ENCODE results near the gene DND1.
"Not testable (repeated sequence)": the region's sequence is repeated elsewhere in the genome, so short reads cannot be mapped to it uniquely, and the experiment has no call there.

The DND1 gene

GRCh38 chr5:140671472-140672125 lies 1.8 kb downstream of the DND1 start:
- DNase-seq: no peak

- not testable (repeated sequence) for DNase-seq
Measured at GRCh38 chr5:140671035-140671434, 2.3 kb downstream of the DND1 start.

- peak; percentile 97 for DNase-seq
Measured at GRCh38 chr5:140664359-140665119, 8.8 kb downstream of the DND1 start, which contains the start of gene WDR55. Gene WDR55, plus strand, starts transcription at chr5:140664904. Its CDS starts 9 bp downstream, at chr5:140664913.

GRCh38 chr5:140664030-140664358 lies 9.4 kb downstream of the DND1 start:
- DNase-seq: no peak

GRCh38 chr5:140660371-140660770 lies 13.0 kb downstream of the DND1 start:
- not testable (repeated sequence) for DNase-seq

- no peak for DNase-seq
Measured at GRCh38 chr5:140658870-140659269, 14.5 kb downstream of the DND1 start.

GRCh38 chr5:140647042-140647419 lies 26.3 kb downstream of the DND1 start:
- DNase-seq: no peak

GRCh38 chr5:140642718-140643117 lies 30.7 kb downstream of the DND1 start:
- no peak for DNase-seq

- no peak for DNase-seq
Measured at GRCh38 chr5:140641716-140642115, 31.7 kb downstream of the DND1 start.

GRCh38 chr5:140639148-140639981 lies 34.0 kb downstream of the DND1 start, which contains the start of gene TMCO6:
Gene TMCO6, plus strand, starts transcription at chr5:140639451. Its CDS starts 77 bp downstream, at chr5:140639528.
- DNase-seq: peak; percentile 99

GRCh38 chr5:140638898-140639147 lies 34.6 kb downstream of the DND1 start:
- DNase-seq: not testable (repeated sequence)

- DNase-seq: peak; percentile 35
Measured at GRCh38 chr5:140637371-140638100, 35.8 kb downstream of the DND1 start.

- DNase-seq: no peak
Measured at GRCh38 chr5:140635291-140636257, 37.8 kb downstream of the DND1 start.

- DNase-seq: no peak
Measured at GRCh38 chr5:140634103-140634502, 39.3 kb downstream of the DND1 start.

GRCh38 chr5:140633501-140633900 lies 39.9 kb downstream of the DND1 start:
- peak; percentile 73 for DNase-seq

- peak; percentile 91 for DNase-seq
Measured at GRCh38 chr5:140633021-140633471, 40.3 kb downstream of the DND1 start, which contains the start of gene CD14. Gene CD14, minus strand, starts transcription at chr5:140633175. Its CDS starts 104 bp downstream, at chr5:140633071.

GRCh38 chr5:140632366-140633020 lies 40.9 kb downstream of the DND1 start:
- DNase-seq: peak; percentile 81

- DNase-seq: no peak
Measured at GRCh38 chr5:140631831-140632365, 41.5 kb downstream of the DND1 start.

- DNase-seq: peak; percentile 90
Measured at GRCh38 chr5:140631036-140631417, 42.3 kb downstream of the DND1 start.

GRCh38 chr5:140630292-140631035 lies 42.9 kb downstream of the DND1 start:
- peak; percentile 58 for DNase-seq
